KMS-11 (cell line): ENCODE measurements around the gene MAIP1.

Experiments
- H2AFZ ChIP-seq: fragments of 200-600 bp; sonication (generic); 2 replicates; pipeline ENCODE4 v1.6.1; 2016; ENCODE audit warnings: antibody characterized with exemption, mixed run types, low read depth
- H3K27ac ChIP-seq: fragments of 200-600 bp; sonication (generic); 2 replicates; pipeline ENCODE4 v1.6.1; 2016; ENCODE audit warnings: mild to moderate bottlenecking, mixed run types
- H3K27me3 ChIP-seq: fragments of 200-600 bp; sonication (generic); 2 replicates; pipeline ENCODE4 v1.6.1; 2017; ENCODE audit warnings: mild to moderate bottlenecking, low read depth, mixed run types, moderate library complexity; ENCODE audit not compliant: insufficient read depth
- H3K36me3 ChIP-seq: fragments of 200-600 bp; sonication (generic); 2 replicates; pipeline ENCODE4 v1.6.1; 2017; ENCODE audit warnings: mild to moderate bottlenecking, mixed run types; ENCODE audit not compliant: insufficient read depth
- H3K4me1 ChIP-seq: fragments of 200-600 bp; sonication (generic); 2 replicates; pipeline ENCODE4 v1.6.1; 2016; ENCODE audit warnings: mild to moderate bottlenecking, low read depth, mixed run types; ENCODE audit not compliant: poor library complexity, severe bottlenecking
- H3K4me2 ChIP-seq: fragments of 200-600 bp; sonication (generic); 2 replicates; pipeline ENCODE4 v1.7.0; 2016; ENCODE audit warnings: mild to moderate bottlenecking, mixed run types
- H3K4me3 ChIP-seq: fragments of 200-600 bp; sonication (generic); IDR thresholded peaks from 2 replicates; pipeline ENCODE4 v1.6.1; 2017; ENCODE audit warnings: low read depth, low read length, mixed read lengths; ENCODE audit not compliant: insufficient read depth
- H3K79me2 ChIP-seq: fragments of 200-600 bp; sonication (generic); 2 replicates; pipeline ENCODE4 v1.6.1; 2016; ENCODE audit warnings: low read depth, mixed run types; ENCODE audit not compliant: insufficient read depth
- H3K9ac ChIP-seq: fragments of 200-600 bp; sonication (generic); 2 replicates; pipeline ENCODE4 v1.6.1; 2016; ENCODE audit warnings: mild to moderate bottlenecking, mixed run types
- H4K20me1 ChIP-seq: fragments of 200-600 bp; sonication (generic); 2 replicates; pipeline ENCODE4 v1.6.1; 2016; ENCODE audit warnings: mild to moderate bottlenecking, mixed run types; ENCODE audit not compliant: insufficient read depth
- CTCF ChIP-seq: fragments of 200-600 bp; sonication (generic); conservative IDR thresholded peaks from 2 replicates; pipeline ENCODE4 v1.6.1; 2017; ENCODE audit warnings: low read depth, mild to moderate bottlenecking, antibody characterized with exemption, low read length, moderate library complexity, mixed read lengths

Gene MAIP1

GRCh38 chr2:200000444-200001163, 45.2 kb downstream of the MAIP1 start:
- no peaks in the 10 kb centered on the region for H3K27me3 ChIP-seq

DNA sequence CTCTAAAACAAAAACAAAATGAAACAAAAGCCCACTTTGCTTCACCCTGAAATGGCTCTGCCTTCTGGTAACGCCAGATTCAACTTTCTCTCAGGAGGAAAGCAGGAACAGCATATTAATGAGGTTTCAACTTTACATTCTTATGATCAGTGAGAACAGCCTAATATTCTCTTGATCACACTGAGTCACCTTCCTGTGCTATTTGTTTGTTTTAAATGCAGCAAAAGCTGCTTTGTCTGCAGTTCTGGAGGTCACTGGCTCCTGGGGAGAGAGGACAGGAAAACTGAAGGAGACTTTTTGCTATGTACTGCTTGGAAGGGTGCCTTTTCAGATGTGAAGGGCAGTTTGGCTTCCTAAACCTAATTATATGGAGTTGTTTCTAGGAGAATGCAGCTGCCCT, 48.1 kb downstream of the MAIP1 start:
- H4K20me1 ChIP-seq, result no peaks in the 10 kb centered on the region
- H3K27me3 ChIP-seq, result no peaks in the 10 kb centered on the region
- no peak overlapping the region for H3K27ac ChIP-seq
- no peaks in the 10 kb centered on the region for H3K79me2 ChIP-seq
- H3K36me3 ChIP-seq, result no peaks in the 10 kb centered on the region
- no peak overlapping the region for H2AFZ ChIP-seq
- H3K4me1 ChIP-seq, result no peaks in the 10 kb centered on the region
- H3K4me3 ChIP-seq, result no peak overlapping the region
- no peak overlapping the region for H3K4me2 ChIP-seq
- H3K9ac ChIP-seq, result no peak overlapping the region
- no peak for TF ChIP-seq CTCF

More at GRCh38 chr2:200000444-200001163, 45.2 kb downstream of the MAIP1 start:
- Histone ChIP-seq H3K79me2 (no peaks in the 10 kb centered on the region), H3K36me3 (no peaks in the 10 kb centered on the region), H3K9ac (no peak overlapping the region), H3K4me2 (no peak overlapping the region), H3K27ac (no peak overlapping the region), H4K20me1 (no peaks in the 10 kb centered on the region), H3K4me1 (no peaks in the 10 kb centered on the region), H2AFZ (no peak overlapping the region), H3K4me3 (no peak overlapping the region)
- TF ChIP-seq CTCF, result no peak

DNA sequence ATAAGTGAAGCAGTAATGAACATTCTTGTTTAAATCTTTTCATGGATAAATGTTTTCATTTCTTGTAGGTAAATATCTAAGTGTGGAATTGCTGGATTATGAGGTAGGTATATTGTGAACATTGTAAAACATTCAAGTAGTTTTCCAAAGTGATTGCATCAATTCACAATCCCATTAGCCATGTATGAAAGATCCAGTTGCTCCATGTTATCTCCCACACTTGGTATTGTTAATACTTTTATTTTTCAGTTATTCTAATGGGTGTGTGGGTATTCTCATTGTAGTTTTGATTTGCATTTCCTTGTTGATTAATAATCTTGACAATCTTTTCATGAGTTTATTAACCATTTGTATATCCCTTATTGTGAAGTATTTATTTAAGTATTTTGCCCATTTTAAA, 50.3 kb downstream of the MAIP1 start:
- H3K27me3 ChIP-seq, result no peaks in the 10 kb centered on the region
- no peak overlapping the region for H3K27ac ChIP-seq
- no peak overlapping the region for H3K9ac ChIP-seq
- no peak overlapping the region for H3K4me2 ChIP-seq
- no peak for TF ChIP-seq CTCF
- H3K79me2 ChIP-seq, result no peaks in the 10 kb centered on the region
- no peaks in the 10 kb centered on the region for H3K4me1 ChIP-seq
- H4K20me1 ChIP-seq, result no peaks in the 10 kb centered on the region
- no peak overlapping the region for H2AFZ ChIP-seq
- H3K4me3 ChIP-seq, result no peak overlapping the region
- H3K36me3 ChIP-seq, result no peaks in the 10 kb centered on the region

DNA sequence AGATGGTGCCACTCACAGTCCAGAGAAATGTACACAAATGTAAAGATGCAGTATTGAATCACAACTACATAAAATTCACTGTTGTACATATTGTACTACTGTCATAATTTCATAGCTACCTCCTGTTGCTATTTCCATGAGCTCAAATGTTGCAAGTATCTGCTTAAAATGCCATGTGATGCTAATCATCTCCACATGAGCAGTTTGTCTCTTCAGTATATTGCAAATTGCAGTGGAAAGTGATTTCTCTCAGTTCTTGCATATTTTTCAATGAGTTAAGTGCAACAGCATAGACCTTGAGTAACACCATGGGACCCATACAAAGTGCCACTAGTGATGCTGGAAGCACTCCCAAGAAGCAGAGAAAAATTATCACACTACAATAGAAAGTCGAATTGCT, 51.9 kb downstream of the MAIP1 start:
- Histone ChIP-seq H2AFZ (no peak overlapping the region), H3K27ac (no peak overlapping the region), H3K9ac (no peak overlapping the region), H3K4me3 (no peak overlapping the region), H3K27me3 (no peaks in the 10 kb centered on the region), H3K4me2 (no peak overlapping the region), H4K20me1 (no peaks in the 10 kb centered on the region), H3K4me1 (no peaks in the 10 kb centered on the region), H3K79me2 (no peaks in the 10 kb centered on the region), H3K36me3 (no peaks in the 10 kb centered on the region)
- no peak for TF ChIP-seq CTCF
